Stomach (tissue), 9 donors: ENCODE results near the gene ATP9B. TPM values are rescaled to one million over a fixed set of nuclear protein-coding genes. Genes with fewer than 3 reads are reported as not detected.

Experiments
- DNase-seq, 2 donors: peaks; one replicate each; pipeline versions ENCODE4 v3.0.0 to v3.0.0-alpha.2; 2013 to 2019
- H3K27ac ChIP-seq, 5 donors: fragments of 200-600 bp in 4 of 5; sonication (generic) in 4 of 5; one replicate each; pipeline ENCODE4 v1.5.1; 2013 to 2019; ENCODE audit warnings: mild to moderate bottlenecking in 1 of 5, moderate library complexity in 1 of 5
- H3K27me3 ChIP-seq, 3 donors: fragments of 200-600 bp; sonication (generic); one replicate each; pipeline ENCODE4 v1.5.1; 2017 to 2019; ENCODE audit warnings: mixed run types in 1 of 3
- H3K36me3 ChIP-seq, 4 donors: fragments of 200-600 bp; sonication (generic); 1 replicate in 3 of 4; 2 replicates in 1 of 4; pipeline ENCODE4 v1.5.1; 2016 to 2019
- H3K4me1 ChIP-seq, 4 donors: fragments of 200-600 bp; sonication (generic); one replicate each; pipeline ENCODE4 v1.5.1; 2016 to 2019
- H3K4me3 ChIP-seq, 4 donors: fragments of 200-600 bp; sonication (generic) in 3 of 4; one replicate each; pipeline ENCODE4 v1.5.1; 2016 to 2019; ENCODE audit warnings: mild to moderate bottlenecking in 1 of 4
- H3K9me3 ChIP-seq, 4 donors: fragments of 200-600 bp; sonication (generic); one replicate each; pipeline ENCODE4 v1.5.1; 2016 to 2019
- CTCF ChIP-seq, 7 experiments: fragments of 450-650 bp in 4 of 7; fragments of 200-600 bp in 3 of 7; sonication (generic) in 3 of 7; IDR thresholded peaks; one replicate each; pipeline ENCODE4 v1.5.1; 2016 to 2019; ENCODE audit warnings: antibody characterized with exemption in 7 of 7, control low read depth in 2 of 7, mild to moderate bottlenecking in 1 of 7
- EP300 ChIP-seq: sonication (generic); formaldehyde crosslinking; IDR thresholded peaks from one replicate; pipeline ENCODE4 v1.6.1; 2017; ENCODE audit warnings: antibody characterized with exemption
- POLR2A ChIP-seq, 4 donors: fragments of 450-650 bp; IDR thresholded peaks; one replicate each; pipeline ENCODE4 v1.6.1; 2016; ENCODE audit warnings: antibody characterized with exemption in 4 of 4, control low read depth in 2 of 4, mild to moderate bottlenecking in 1 of 4, moderate library complexity in 1 of 4
- POLR2AphosphoS5 ChIP-seq, 3 donors: sonication (generic); formaldehyde crosslinking; IDR thresholded peaks; one replicate each; pipeline ENCODE4 v1.6.1; 2016; ENCODE audit warnings: antibody characterized with exemption in 3 of 3
- WGBS, 5 donors: extraction: QIAGEN DNeasy Blood & Tissue Kit in 3 of 5; methylation state at CpG; one replicate each; pipeline versions ENCODE4 v1.1.5 to v1.1.7; 2013 to 2018; 5-methylcytosine and 5-hydroxymethylcytosine counted together
- intact Hi-C: fragments of 100-400 bp; cut with DNase I; formaldehyde crosslinking; loops from one replicate; pipeline ENCODE4 v1.15.1; 2023; ENCODE audit warnings: low total_unique reads
- polyA plus RNA-seq, 3 donors: library from polyadenylated mRNA; stranded (reverse); fragments of 200-250 nt; gene quantifications; one replicate each; pipeline ENCODE4 v1.2.3, GENCODE V29; 2013
- total RNA-seq, 5 donors: library from RNA; depleted of rRNA; stranded (reverse); fragments of >200 nt; gene quantifications; one replicate each; pipeline versions ENCODE4 v1.1.0 to v1.2.3, GENCODE V29; 2014 to 2016
- donor health status: healthy with polysubstance abuse.
- donor health status: Bipolar disorder and iron deficiency.
- donor health status: healthy.

The ATP9B gene
- total and polyA plus RNA-seq, 8 donors = 10.6 to 128 (median 34.9) TPM

GRCh38 chr18:79379251-79379905, 310.2 kb downstream of the ATP9B start:
- intact Hi-C loops = loop anchor here (2.0 kb wide), 1 partner anchor 149 kb away; no protein-coding TSS in a partner anchor
- H3K36me3 ChIP-seq = peaks cover 7 to 54% (median 36%) of the 10 kb centered on the region in 4 donors
- H3K27ac ChIP-seq = no peak overlapping the region
- no peaks in the 10 kb centered on the region for H3K9me3 ChIP-seq
- H3K4me3 ChIP-seq = no peak overlapping the region
- peaks cover 0 to 16% (median 0%) of the 10 kb centered on the region in 3 donors for H3K27me3 ChIP-seq
- TF ChIP-seq POLR2AphosphoS5 (IDR thresholded peaks at IDR 0.05) (no peak), CTCF (IDR thresholded peaks at IDR 0.05) (no peak), EP300 (no peak), POLR2A (IDR thresholded peaks at IDR 0.05) (no peak)
- WGBS, 5 donors = 68 to 73% (median 69%) methylated on average over 20 to 22 of the region's 22 CpGs
- H3K4me1 ChIP-seq = peaks cover 0 to 9% (median 7%) of the 10 kb centered on the region in 4 donors
- DNase-seq = no peak

- Histone ChIP-seq H3K4me3 (no peak overlapping the region), H3K27me3 (peaks cover 0 to 24% (median 0%) of the 10 kb centered on the region in 3 donors), H3K36me3 (peaks cover 7 to 47% (median 28%) of the 10 kb centered on the region in 4 donors), H3K27ac (no peak overlapping the region), H3K4me1 (peaks cover 0 to 13% (median 7%) of the 10 kb centered on the region in 4 donors), H3K9me3 (no peaks in the 10 kb centered on the region)
- no peak for TF ChIP-seq EP300
- TF ChIP-seq CTCF (IDR thresholded peaks at IDR 0.05) = no peak
- TF ChIP-seq POLR2A (IDR thresholded peaks at IDR 0.05) = no peak
- intact Hi-C loops = loop anchor here (2.0 to 5.0 kb wide), 2 partner anchors 149 to 262 kb away; no protein-coding TSS in a partner anchor
- no peak for DNase-seq
- WGBS, 5 donors = 91 to 95% (median 92%) methylated on average over 15 to 40 of the region's 40 CpGs
Observed at GRCh38 chr18:79379931-79380815, 311.0 kb downstream of the ATP9B start.

GRCh38 chr18:79380816-79381806, 311.9 kb downstream of the ATP9B start:
- TF ChIP-seq POLR2AphosphoS5 (IDR thresholded peaks at IDR 0.05) = peak in 1 of 3 donors; percentile 42
- no peak for TF ChIP-seq EP300
- TF ChIP-seq CTCF (IDR thresholded peaks at IDR 0.05) = peak in 5 of 7 experiments; percentile 61 to 91 (median 79)
- intact Hi-C loops = loop anchor here (5.0 kb wide), 1 partner anchor 261 kb away; no protein-coding TSS in a partner anchor
- no peak overlapping the region for H3K4me3 ChIP-seq
- WGBS, 5 donors = 58 to 66% (median 62%) methylated on average over 20 to 30 of the region's 30 CpGs
- no peaks in the 10 kb centered on the region for H3K9me3 ChIP-seq
- peaks cover 7 to 37% (median 20%) of the 10 kb centered on the region in 4 donors for H3K36me3 ChIP-seq
- H3K4me1 ChIP-seq = peaks cover 0 to 13% (median 7%) of the 10 kb centered on the region in 4 donors
- H3K27ac ChIP-seq = no peak overlapping the region
- H3K27me3 ChIP-seq = peaks cover 0 to 31% (median 2%) of the 10 kb centered on the region in 3 donors
- peak; percentile 74 to 84 for DNase-seq
